Activated T-cell treated with anti-CD3 and anti-CD28 coated beads, Interleukin-2, amount 50 U/mL, for 48 hours (primary cell): ENCODE results near the gene RPRD2.

ENCODE experiments used
- DNase-seq, 2 experiments: peaks; one replicate each; pipeline ENCODE4 v3.0.0-alpha.2; 2020

RPRD2 gene

GRCh38 chr1:150473659-150474058, 109.7 kb downstream of the RPRD2 start:
- no peak for DNase-seq

- no peak for DNase-seq
These were observed 110.9 kb downstream of the RPRD2 start for GRCh38 chr1:150474869-150475268.

GRCh38 chr1:150476754-150477153, 112.8 kb downstream of the RPRD2 start:
- no peak for DNase-seq

GRCh38 chr1:150477320-150477719, 113.4 kb downstream of the RPRD2 start:
- no peak for DNase-seq

- DNase-seq = no peak
These were observed 113.8 kb downstream of the RPRD2 start for GRCh38 chr1:150477733-150478132.

GRCh38 chr1:150479370-150479769, 115.4 kb downstream of the RPRD2 start:
- no peak for DNase-seq

- no peak for DNase-seq
These were observed 116.0 kb downstream of the RPRD2 start for GRCh38 chr1:150479927-150480352.

- no peak for DNase-seq
These were observed 120.5 kb downstream of the RPRD2 start for GRCh38 chr1:150484431-150484830.

GRCh38 chr1:150484861-150485260, 120.9 kb downstream of the RPRD2 start:
- DNase-seq = no peak

GRCh38 chr1:150486966-150487762, 123.2 kb downstream of the RPRD2 start, which contains the start of gene TARS2:
Gene TARS2, plus strand, starts transcription at chr1:150487419. Its CDS starts 32 bp downstream, at chr1:150487451.
- DNase-seq = peak; percentile 96 to 97

GRCh38 chr1:150487763-150488115, 123.8 kb downstream of the RPRD2 start:
- DNase-seq = peak in 1 of 2 experiments; percentile 33

GRCh38 chr1:150493175-150493574, 129.2 kb downstream of the RPRD2 start:
- DNase-seq = no peak

GRCh38 chr1:150498342-150498741, 134.4 kb downstream of the RPRD2 start:
- no peak for DNase-seq

GRCh38 chr1:150505431-150505830, 141.5 kb downstream of the RPRD2 start:
- no peak for DNase-seq

GRCh38 chr1:150507912-150508864, 144.2 kb downstream of the RPRD2 start, which contains the start of gene ECM1:
Gene ECM1, plus strand, starts transcription at chr1:150508109. Its CDS starts 101 bp downstream, at chr1:150508210.
- no peak for DNase-seq

GRCh38 chr1:150508982-150509381, 145.0 kb downstream of the RPRD2 start:
- no peak for DNase-seq

- no peak for DNase-seq
These were observed 147.6 kb downstream of the RPRD2 start for GRCh38 chr1:150511551-150511950.

GRCh38 chr1:150511985-150512660, 148.2 kb downstream of the RPRD2 start:
- no peak for DNase-seq

GRCh38 chr1:150512846-150513245, 148.9 kb downstream of the RPRD2 start:
- DNase-seq = no peak

- no peak for DNase-seq
These were observed 149.4 kb downstream of the RPRD2 start for GRCh38 chr1:150513351-150513791.

- DNase-seq = no peak
These were observed 150.3 kb downstream of the RPRD2 start for GRCh38 chr1:150514260-150514659.

GRCh38 chr1:150514913-150515327, 151.0 kb downstream of the RPRD2 start:
- DNase-seq = no peak
